NCI-H345 treated with DMSO at 0.1 percent for 48 hours (cell line): ENCODE results near the gene STUM.
"Not testable (repeated sequence)": the region's sequence is repeated elsewhere in the genome, so short reads cannot be mapped to it uniquely, and the experiment has no call there.

Source experiments
- DNase-seq: peaks from one replicate; lab custom pipeline; 2025; ENCODE audit not compliant: unreplicated experiment; lab: John Stamatoyannopoulos, UW

STUM gene

DNA sequence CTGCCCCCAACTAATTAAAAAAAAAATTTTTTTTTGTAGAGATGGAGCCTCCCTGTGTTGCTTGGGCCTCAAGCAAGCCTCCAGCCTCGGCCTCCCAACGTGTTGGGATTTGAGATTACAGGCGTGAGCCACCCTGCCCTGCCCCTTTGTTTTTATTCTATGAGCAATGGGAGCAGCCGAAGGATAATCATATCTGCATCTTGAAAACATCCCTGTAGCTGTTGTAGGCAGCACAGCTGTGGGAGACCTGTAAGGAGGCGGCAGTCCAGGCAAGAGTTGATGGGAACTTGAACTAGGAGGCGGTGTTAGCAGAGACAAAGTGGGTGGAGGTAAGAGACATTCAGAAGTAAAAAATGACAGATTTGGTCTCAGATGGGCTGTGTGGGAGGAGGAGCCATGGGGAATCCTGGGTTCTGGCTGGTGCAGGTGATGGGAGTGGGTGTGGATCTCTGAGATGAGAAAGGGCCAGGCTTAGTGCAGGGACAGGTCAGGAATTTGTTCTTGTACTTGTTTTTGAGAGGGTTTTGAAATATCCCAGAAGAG, 31.3 kb downstream of the STUM start:
- DNase-seq = no peak

DNA sequence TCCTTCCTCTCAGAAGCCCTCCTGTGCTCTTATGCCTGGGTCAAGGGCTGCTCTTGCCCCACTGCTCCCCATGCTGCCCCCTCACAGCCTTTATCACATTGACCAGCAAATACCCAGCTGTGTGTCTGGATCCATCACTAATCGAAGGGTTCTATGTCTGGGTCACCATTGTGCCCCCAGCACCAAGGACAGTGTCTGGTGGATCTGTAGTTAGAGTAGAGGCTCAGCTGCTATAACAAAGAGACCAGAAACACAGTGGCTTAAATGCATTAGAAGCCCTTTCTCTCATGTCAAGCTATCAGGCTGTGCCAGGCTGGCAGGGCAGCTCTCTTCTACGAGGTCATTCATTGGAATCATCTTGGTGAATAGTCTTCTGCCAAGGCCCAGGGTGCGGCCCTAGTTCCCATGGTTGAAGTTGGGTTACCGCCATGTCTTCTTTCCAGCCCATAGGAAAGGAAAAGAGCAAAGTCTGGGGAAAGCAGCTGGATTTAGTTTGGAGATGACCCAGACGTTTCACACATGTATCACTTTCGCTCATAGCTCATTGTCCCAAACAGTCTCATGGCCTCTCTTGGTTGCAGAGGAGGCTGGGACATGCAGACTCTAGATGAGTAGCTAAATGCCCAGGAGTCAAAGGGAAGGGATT, 32.2 kb downstream of the STUM start:
- no peak for DNase-seq

DNA sequence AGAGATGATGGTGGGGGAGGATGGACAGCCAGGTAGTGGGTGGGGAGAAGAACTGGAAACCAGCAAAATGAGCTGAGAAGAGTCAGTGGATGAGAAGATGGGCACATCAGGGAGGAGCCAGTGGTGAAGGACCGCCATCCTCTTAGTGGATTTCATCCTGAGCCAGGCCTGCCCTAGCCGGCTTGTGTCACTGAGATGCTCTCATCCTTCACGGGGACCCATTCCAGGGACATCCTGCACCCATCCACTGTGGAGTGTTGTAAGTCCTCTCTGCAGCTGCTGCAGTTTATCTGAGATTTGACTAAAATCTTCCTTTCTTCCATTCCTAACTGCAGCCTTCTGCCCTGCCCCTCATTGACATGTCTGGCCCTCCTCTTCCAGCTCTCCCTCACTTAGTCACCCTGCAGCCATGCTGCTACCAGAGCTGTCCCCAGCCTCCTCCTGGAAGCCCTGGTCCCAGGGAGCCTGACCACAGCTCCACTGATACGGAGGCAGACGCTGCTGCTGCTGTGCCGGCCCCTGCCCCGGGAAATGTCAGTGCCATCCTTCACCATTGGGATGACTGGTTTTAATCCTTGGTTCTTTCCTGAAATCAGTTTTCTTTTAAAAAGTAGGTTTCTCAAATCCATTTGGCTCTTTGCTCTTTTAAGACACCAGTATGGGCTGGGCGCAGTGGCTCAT, 33.2 kb downstream of the STUM start:
- no peak for DNase-seq

- DNase-seq = no peak
These were observed 34.4 kb downstream of the STUM start for GRCh38 chr1:226582966-226583365.

DNA sequence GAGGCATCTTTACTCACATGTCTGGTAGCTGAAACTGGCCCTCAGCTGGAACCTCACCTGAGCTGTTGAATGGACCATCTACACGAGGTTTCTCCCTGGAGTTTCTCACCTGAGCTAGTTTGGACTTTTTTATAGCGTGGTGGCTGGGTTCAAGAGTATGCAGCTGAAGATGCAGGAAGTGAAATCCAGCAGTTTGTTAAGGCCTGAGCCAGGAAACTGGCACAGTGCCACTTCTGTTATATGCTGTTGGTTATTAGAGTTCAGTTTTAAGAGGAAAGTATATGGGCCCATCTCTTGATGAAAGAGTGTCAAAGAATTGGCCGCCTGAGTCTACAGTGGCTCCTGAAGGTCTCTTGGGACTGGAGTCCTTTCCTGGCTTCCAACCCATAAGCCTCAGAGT, 35.6 kb downstream of the STUM start:
- DNase-seq = no peak

- no peak for DNase-seq
These were observed 37.6 kb downstream of the STUM start for GRCh38 chr1:226586116-226586515.

DNA sequence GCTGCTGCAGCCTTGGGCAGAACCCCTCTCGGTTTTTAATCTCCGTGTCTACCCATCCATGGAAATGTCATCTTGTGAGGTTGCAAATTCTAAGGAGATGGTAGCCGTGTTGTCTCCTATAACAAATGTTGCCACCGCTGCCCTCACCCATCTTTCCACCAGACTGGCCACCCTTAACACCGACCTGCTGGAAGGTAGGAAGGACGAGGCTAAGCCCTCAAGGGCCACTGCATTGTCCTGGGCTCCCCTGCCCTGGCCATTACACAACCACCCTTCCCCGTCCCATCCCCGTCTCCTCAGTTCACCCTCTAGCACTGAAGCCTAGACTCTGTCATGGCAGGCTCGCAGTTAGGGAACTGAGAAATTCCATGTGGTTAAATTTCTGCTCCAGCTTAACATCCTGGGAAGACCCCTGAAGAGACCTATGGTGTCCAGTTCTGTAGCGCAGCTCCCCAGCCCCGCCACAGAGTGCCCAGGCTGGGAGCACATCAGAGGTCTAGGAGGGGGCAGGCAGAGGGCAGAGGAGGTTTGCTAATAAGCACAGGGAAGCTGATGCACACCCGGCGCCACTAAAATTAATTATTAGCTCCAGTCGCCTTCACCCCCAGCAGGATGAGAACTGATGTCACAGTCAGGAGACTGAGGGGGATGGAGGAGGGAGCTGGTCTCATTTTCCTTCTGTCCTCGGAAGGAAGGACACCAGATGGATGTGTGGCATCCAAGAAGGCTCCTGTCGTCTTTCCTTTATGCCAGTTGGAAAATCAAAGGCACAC, 38.3 kb downstream of the STUM start:
- DNase-seq = no peak

DNA sequence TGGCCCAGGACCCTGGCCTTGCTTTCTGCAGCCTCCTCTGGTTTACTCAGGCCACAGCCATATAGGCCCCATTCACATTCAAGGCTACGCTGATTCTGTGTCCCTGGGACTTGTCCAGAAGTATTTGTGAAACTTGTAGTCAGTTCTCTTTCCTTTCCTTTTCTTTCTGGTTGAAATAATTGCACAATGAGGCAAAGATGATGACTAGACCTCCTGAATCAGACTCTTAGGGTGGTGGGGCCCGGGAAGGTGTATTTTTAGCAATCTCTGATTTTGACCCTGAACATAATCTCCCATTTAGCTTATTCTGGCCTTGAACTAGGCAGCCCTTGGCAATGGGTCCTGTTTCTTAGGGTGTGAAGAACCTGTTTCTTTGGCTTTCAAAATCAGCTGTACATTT, 39.9 kb downstream of the STUM start:
- no peak for DNase-seq

DNA sequence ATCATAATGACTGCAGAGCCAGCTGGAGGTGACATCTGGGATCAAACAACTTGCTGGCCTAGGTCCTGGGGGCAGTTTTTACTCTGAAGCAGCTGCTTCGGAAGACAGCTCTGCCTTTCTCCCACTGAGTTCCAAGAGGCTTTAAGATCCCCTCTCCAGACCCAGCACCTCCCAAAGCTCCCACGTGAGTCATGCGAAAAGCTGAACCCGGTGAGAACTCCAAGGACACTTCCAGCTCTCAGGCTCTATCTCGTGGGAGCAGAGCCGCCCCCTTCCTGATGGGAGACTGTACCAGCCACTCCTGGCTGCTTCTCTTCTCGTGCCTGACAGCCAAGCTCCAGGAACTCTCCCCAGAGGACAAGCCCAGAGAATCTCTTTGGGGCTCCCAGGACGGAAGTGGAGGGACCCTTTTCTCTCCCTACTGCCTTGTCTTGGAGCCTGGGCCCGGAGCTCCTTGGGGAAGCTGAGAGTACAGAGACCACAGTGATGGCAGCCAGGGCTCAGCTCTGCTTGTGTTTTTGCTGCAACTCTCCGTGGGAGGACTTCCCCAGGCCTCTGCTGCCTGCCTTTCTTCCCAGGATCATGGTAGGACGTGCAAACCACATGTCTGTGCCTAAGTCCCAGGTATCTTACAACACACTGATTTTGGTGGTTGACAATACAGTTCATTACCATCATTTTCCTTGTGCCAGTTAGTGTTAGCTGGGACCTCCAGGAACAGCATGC, 40.6 kb downstream of the STUM start:
- no peak for DNase-seq

DNA sequence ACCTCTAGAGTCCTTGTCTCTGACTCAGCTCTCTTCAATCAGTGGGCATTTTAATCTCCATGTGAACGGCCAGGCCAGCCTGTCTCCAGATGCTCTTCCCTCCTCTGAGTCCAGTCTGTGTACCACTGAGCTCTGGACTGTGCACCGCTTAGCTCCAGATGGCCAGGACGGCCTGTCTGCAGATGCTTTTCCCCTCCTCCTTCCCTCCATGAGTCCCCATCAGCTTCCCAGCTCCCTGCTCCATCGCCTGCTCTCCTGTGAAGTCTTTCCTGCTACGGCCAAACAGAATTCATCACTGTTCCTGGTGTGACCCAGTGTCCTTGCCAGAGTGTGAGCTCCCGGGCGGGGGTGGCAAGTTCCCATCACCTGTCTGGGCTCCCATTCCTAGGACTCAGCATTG, 42.0 kb downstream of the STUM start:
- DNase-seq = no peak

DNA sequence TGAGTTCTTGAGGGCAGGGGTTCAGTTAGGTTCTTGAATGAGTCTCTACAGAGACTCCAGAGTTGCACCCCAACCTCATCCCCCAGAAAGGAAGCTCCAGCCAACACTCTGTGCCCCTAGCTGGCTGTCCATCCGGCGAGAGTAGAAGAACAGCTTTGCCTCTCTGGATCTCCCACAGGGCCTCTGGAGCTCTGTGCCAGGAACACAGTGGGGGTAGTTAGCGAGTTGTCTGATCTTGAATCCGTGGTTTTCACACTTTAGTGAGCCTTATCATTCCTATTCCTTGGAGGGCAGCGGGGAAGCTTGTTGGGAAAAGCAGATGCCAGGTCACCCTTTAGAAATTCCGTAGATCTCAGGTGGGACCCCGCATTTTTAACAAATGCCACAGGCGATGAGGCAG, 45.0 kb downstream of the STUM start:
- DNase-seq = no peak

GRCh38 chr1:226596531-226597165, 48.1 kb downstream of the STUM start:
- no peak for DNase-seq

DNA sequence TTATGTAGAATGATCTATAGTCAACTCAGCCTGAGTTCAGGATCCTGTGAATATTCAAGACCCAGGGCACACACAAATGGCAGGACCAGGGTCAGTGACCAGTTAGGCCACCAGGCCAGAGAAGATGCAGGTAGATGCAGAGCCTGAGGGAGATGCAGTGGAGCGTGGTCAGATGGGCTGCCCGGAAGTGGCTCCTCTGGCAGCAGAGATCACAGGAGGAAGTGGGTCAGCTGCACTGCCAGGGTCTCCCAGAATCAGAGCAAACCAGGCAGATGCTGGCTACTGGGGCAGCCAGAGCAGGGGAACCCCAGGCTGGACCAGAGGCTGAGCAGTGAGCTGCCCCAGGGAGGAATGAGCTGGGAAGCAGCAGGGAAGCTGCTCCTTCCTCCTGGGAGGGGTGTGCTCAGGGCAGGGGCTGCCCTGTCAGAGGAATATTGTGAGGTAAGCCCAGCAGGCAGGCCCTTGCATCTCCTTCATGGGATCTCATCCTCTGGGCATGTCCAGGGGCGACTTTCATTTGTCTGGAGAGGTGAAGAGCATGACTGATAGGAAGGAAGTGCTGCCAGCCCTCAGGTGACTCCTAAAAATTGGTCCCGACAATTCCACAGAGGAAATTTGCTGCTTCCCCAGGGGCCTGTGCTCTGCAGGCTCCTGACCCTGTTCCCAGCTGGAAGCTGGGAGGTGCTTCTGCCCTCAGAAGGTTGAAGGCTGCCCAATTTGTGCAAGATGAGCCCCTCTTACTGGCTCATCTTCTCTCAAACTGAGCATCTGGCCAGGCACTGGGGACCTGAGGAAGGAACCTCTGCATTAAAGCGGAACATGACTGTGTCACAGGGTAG, 49.3 kb downstream of the STUM start:
- DNase-seq = no peak

DNA sequence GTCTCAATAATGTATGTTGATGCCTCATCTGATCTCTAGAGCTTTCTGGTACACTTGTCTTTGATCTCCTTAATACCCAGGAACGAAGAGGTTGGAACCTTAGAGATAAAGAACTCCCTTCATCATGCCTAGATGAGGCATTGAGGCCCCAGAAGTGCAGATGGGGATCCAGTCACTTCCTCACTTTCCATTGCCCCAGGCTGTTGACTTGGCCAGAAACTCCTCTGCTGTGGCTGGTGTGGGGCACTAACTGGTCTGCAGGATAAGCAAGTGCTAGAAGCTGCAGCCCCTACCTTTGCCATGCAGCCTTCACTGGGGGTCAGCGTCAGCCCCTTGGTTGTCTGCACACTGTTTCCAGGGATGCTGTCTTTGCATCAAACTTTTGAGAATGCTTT, 49.9 kb downstream of the STUM start:
- DNase-seq = no peak

GRCh38 chr1:226598955-226599354, 50.4 kb downstream of the STUM start:
- not testable (repeated sequence) for DNase-seq

- no peak for DNase-seq
These were observed 51.2 kb downstream of the STUM start for GRCh38 chr1:226599636-226600238.

DNA sequence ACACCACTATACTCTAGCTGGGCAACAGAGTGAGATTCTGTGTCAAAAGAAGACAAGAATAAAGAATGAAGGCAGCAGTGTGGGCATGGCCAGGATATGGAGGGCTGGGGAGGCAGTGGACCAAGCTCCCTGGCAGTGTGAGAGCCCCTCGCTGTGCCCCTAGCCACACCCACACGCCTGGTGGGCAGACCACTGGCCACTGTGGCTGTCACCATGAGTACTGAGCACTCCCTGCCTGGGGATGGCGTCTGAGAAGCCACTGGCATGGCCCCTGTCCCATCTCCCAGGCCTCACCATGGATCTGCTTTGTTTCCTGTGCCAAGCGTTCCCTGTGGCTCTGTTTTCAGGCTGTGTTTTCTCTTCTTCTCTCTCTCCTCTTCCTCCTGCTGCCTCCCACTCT, 51.7 kb downstream of the STUM start:
- DNase-seq = no peak

GRCh38 chr1:226601456-226601855, 52.9 kb downstream of the STUM start:
- DNase-seq = no peak

- DNase-seq = no peak
These were observed 53.8 kb downstream of the STUM start for GRCh38 chr1:226602186-226603021.
